NCI-H1105 (cell line): ENCODE results near the gene CD47.

Source experiments
- DNase-seq: peaks from one replicate; lab custom pipeline; 2025; lab: John Stamatoyannopoulos, UW

The CD47 gene

DNA sequence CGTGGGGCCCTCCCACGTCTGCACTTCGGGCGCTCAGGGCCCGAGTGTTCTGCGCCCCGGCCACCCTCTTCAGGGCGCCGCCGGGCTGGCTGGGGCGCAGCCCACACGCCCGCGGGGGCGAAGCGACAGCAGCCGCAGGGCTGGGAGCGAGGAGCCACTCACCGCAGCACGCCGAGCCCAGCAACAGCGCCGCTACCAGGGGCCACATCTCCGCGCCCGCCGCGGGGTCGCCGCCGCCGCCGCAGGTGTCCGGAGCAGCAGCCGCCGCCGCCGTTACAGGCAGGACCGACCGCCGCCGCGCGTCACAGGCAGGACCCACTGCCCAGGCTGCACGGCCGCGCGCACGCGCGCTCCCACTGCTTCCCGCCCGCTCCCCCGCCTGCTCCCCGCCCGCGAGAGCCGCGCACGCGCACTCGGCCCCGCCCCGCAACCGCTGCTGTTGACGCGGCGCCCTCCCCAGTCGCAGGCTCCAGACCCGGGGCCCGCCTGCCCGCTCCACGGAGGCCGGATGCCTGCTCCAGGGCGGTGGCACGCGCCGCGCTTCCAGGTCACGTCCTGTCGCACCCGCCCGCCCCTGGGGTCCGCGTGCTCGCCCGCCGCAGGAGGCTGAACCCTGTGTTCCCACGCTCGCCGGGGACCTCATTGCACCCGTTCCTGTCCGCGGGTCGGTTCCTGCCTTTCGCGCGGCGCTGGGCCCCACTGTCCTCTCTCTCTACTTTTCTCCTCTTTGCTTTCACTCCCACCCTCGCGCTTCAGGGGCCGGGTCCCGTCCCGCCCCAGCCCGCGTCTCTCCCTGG, at the start of gene CD47:
Gene CD47 (minus strand): TSS at position 331 of the 797 bp plus-strand sequence. CDS start 123 bp downstream, at position 208.
- peak; percentile 77 for DNase-seq

GRCh38 chr3:108137460-108137814, 46.6 kb upstream of the CD47 start:
- DNase-seq = no peak

DNA sequence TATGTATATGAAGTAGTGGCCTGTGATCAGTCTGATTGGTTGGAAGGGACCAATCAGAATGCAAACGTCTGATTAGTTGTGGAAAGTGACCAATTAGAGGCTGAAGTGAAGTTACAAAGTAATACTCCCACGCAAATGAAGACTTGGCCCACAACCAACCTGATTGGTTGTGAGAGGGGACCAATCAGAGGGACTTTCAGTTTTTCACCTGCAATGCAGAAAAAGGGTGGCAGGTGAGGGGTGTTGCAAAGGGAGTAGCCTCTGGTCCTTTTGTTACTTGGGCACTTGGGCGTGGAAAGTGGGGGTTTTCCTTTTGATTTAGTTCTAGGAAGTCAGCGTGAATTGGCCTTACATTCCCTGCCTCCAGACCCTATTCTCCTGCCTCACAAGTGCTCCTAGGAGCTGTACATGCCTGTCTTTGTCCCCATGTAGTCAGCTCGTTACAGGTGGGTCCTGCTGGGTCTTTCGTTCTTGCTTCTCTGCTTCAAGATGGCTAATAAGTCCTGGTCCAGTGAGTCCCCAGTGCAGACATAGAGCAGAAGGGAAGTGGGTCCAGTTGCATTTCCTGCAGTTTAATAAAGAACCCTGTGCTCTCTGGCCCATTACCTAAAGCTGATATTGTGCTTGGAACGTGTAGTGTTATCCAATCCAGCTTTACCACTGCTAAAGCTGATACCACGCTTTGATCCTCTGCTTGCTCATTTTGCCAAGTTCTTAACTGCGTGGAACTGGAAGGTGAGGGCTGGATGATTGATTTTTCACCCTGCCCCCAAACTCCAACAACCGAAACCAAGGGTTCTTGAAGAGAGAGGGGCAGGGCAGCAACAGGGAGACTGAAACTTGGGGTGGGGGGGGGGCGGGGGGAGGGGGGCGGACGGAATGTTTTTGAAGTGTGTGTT, 46.0 kb upstream of the CD47 start:
- peak; percentile 14 for DNase-seq

GRCh38 chr3:108134555-108134880, 43.7 kb upstream of the CD47 start:
- no peak for DNase-seq

GRCh38 chr3:108133858-108134554, 43.2 kb upstream of the CD47 start:
- no peak for DNase-seq

- no peak for DNase-seq
Observed at GRCh38 chr3:108133048-108133369, 42.2 kb upstream of the CD47 start.

- DNase-seq = no peak
Observed at GRCh38 chr3:108131475-108132134, 40.8 kb upstream of the CD47 start.

- DNase-seq = no peak
Observed at GRCh38 chr3:108130701-108131474, 40.1 kb upstream of the CD47 start.

GRCh38 chr3:108130236-108130635, 39.4 kb upstream of the CD47 start:
- no peak for DNase-seq

DNA sequence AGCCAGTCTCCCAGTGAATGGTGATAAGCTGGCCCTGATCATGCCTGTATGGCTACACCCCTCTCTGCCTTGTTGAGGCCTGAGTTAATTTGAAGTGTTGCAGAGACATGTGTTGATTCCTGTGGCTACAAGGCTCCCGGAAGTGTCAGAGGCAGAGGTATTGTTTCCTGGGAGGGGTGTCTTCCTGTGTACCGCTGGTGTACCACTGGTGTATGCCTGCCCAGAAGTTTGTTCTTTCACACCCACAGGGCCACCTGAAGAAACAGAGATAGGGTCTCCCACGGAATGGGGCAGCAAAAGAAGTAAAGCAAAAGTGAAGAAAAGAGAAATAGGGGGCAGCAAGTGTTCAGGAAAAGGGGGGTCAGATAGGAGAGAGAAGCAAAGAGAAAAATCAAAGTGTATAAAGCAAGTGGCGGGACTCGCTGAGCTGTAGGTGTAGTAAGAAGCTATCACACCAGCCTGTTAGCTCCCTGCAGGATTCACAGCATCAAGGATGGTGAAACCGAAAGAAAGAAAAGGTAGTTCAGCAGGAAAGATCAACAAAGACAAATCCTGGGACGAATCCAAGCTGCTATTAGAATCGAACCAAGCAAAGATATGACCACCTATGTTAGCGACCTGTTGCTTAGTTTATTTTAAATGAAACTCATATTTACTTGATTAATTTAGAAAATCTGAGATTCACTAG, 36.6 kb upstream of the CD47 start:
- DNase-seq = no peak

- DNase-seq = no peak
Observed at GRCh38 chr3:108126348-108126747, 35.5 kb upstream of the CD47 start.

- peak; percentile 79 for DNase-seq
Observed at GRCh38 chr3:108125550-108126071, 34.8 kb upstream of the CD47 start.

DNA sequence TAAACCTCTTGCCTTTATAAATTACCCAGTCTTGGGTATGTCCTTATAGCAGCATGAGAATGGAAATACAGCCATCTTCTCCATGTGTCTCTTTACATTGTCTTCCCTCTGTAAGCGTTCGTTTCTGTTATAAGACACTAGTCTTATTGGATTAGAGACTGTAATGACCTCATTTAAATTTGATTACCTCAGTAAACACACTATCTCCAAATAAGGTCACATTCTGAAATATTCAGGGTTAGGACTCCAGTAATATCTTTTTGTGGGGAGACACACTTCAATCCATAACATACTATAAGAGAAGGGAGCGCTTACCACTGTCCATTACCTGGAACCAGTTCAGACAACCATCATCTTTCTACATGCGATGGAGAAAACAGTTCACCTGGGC, 34.3 kb upstream of the CD47 start:
- no peak for DNase-seq

DNA sequence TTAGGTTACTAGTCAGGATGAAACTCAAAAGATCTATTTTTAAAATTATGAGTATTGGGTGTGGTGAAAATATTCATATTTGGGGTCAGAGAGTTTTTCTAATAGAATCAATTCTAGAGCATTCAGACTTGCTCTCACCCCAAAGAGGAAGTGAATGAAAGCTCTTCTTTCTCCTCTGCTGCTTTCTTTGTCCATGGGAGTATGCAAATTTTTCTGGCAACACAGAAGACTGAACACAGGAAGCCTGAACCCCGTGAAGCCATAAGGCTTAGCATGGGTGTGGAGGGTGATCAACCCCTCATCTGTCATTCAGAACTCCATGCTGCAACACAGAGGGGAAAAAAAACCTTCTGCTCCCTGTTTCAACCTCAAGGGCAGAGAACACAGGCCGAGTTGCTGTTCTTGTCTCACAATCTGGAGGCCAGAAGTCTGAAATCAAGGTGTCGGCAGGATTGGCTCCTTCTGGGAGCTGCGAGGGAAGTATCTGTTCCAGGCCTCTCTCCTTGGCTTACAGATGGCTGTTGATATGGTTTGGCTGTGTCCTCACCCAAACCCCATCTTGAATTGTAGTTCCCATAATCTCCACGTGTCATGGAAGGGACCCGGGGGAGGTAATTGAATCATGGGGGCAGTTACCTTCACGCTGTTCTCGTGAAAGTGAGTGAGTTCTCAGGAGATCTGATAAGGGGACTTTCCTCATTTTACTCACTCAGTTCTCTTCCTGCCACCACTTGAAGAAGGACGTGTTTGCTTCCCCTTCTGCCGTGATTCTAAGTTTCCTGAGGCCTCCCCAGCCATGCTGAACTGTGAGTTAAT, 33.7 kb upstream of the CD47 start:
- DNase-seq = no peak

GRCh38 chr3:108123326-108123725, 32.5 kb upstream of the CD47 start:
- no peak for DNase-seq

GRCh38 chr3:108122276-108122675, 31.4 kb upstream of the CD47 start:
- peak; percentile 60 for DNase-seq

GRCh38 chr3:108119398-108120104, 28.7 kb upstream of the CD47 start:
- DNase-seq = no peak

GRCh38 chr3:108118038-108118768, 27.4 kb upstream of the CD47 start:
- no peak for DNase-seq
